Stimulated activated CD8-positive, alpha-beta memory T cell treated with anti-CD3 and anti-CD28 coated beads, Interleukin-2, amount 100 ng/mL, for 1 hour (primary cell): Measurements from ENCODE around the gene PSMD9.
"Not testable (repeated sequence)": the region's sequence is repeated elsewhere in the genome, so short reads cannot be mapped to it uniquely, and the experiment has no call there.

Experiments
- DNase-seq, 2 donors: peaks; one replicate each; pipeline ENCODE4 v3.0.0-alpha.2; 2020; ENCODE audit warnings: low read depth in 2 of 2

The PSMD9 gene, protein sequence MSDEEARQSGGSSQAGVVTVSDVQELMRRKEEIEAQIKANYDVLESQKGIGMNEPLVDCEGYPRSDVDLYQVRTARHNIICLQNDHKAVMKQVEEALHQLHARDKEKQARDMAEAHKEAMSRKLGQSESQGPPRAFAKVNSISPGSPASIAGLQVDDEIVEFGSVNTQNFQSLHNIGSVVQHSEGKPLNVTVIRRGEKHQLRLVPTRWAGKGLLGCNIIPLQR

DNA sequence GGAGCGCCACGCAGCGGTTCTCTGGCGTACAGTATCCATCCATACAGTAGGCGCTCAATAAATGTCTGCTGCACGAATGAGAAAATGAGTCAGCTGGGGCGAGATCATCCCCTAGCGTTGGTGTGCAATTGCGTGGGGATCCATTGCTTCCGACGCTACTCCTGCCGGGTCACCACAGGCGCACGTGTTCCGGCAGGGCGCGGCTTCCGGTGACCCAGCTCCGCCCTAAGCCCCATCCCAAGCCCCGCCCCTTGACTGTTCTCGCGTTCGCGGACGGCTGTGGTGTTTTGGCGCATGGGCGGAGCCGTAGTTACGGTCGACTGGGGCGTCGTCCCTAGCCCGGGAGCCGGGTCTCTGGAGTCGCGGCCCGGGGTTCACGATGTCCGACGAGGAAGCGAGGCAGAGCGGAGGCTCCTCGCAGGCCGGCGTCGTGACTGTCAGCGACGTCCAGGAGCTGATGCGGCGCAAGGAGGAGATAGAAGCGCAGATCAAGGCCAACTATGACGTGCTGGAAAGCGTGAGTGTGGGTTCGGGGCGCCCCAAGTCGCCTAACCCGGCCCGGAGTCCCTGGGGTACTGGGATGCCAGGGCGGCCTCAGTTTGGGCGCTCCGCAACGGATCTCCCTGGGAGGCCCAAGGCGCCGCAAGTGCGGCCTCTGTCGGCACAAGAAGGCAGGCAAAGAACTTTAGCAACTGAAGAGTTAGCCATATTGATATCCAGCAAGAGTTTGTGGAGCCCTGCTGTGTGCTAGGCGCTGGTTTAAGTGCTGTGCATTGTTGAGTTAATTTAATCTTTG is at the start of gene PSMD9:
Gene PSMD9, plus strand, starts transcription at position 313 of the 796 bp plus-strand sequence. Its CDS starts 67 bp downstream, at position 380.
- DNase-seq = peak; percentile 96 to 98

DNA sequence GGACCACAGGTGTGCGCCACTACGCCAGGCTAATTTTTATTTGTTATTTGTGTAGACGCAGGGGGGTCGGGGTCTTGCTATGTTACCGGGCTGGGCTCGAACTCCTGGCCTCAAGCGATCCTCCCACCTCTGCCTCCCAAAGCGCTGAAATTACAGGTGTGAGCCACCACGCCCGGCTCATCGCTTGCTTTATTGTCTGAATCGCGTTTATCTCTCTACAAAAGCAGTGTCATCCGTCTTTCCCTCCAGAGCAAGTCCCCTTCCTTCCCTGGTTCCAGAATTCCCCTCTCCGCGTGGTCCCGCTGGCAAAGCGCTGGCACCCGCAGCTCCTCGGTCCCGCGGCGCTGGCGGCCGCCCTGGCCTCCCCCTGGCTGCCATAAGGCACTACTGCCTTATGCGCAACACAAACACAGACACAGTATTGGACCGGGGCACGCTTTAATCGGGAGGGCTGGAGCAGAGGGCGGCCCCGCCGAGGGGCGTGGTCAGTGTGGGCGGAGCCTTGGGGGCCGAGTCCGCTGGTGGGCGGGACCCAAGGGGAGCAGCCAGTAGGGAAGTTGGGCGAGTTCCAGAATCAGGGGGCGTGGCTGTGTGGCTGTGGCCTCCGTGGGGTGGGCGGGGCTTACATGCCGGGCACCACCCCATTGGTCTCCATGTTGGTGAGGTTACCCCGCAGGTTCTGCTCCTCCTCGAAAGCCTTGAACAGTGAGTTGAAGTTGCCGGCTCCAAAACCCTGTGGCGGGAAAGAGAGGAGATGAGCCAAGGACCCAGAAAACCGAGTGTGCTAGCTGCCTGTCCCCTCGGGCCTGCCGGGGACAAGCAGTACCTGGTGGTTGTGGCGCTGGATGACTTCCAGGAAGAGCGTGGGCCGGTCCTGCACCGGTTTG is 49.2 kb upstream of the PSMD9 start:
- DNase-seq = peak; percentile 99 to 100

DNA sequence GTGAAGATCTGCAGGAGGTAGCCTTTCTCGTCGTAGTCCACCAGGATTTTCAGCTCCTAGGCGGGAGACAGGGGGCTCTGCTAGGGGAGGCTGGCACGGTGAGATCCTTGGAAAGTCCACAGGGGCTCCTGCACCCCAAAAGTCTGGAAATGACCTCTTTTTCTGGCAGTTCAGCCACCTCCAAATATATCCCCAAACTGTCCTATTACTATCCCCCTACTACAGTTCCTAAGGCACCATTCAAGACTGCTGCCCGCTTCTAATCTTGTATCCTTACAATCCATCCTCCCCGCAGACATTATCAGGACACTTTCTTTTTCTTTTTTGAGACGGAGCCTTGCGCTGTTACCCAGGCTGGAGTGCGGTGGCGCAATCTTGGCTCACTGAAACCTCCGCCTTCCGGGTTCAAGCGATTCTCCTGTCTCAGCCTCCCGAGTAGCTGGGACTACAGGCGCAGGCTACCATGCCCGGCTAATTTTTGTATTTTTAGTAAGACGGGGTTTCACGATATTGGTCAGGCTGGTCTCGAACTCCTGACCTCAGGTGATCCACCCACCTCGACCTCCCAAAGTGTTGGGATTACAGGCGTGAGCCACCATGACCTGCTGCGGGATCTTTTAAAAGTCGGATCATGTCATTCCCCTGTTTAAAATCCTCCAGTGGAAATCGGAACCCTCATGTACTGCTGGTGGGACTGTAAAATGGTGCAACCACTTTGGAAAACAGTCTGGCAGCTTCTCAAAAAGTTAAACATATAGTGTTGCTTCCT is 48.4 kb upstream of the PSMD9 start:
- no peak for DNase-seq

DNA sequence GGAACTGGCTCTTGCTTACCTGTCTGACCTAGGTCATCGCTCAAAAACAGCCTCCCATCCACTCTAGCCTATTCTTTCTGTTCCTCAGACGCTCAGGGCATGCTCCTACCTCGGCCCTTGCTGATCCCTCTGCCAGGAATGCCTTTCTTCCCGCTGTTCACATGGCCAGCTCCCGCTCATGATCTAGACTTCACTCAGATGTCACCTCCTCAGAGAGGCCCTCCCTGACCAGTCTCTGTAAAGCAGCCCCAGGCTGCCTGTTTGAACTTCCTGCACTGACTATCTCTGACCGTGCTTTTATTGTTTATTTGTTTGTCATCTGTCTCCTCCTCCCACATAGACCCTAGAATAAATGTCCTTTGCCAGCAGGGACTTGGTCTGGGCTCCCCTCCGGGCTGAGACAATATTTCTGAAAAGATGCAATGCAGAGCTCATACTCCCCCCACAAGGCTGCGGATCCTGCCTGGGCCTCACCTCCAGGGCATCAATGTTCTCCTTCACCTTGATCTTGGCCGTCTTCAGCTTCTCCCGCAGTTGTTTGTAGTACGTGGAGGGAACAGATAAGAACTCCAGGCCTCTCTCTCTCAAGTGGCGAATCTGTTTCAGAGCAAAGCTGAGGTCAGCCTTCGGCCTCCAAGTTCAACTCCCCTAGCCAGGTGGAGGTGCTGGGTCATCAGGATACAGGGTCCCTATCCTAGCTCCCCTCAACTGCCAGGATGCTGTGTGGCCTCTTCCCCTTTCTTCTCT is 45.2 kb upstream of the PSMD9 start:
- DNase-seq = no peak

DNA sequence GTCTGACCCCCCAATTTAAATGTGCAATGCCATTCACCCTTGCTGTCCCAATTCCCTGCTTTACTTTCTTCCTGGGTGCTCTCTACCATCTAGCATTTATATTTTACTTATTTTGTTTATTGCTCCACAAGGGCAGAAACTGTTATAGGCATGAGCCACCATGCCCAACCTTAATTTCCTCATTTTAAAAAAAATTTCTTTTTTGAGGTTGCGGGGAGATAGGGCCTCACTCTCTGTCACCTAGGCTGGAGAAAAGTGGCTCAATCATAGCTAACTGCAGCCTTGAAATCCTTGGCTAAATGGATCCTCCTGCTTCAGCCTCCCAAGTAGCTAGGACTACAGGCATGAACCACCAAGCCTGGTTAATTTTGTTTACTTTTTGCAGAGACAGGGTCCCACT is 42.9 kb upstream of the PSMD9 start:
- no peak for DNase-seq

DNA sequence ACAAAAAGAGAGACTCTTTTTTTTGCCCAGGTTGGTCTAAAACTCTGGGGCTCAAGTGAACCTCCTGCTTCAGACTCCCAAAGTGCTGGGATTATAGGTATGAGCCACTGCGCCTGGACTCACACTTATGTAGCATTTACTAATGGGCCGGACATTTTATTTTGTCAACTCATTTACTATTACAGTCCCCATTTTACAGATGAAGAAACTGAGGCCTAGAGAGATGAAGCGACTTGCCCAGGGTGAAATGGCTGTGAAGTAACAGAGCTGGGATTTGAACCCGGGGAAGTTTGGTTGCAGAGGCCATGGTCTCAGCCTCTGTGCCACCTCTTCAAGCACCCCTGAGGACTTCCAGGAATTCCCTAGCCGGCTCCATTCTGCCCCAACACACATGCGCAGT is 39.4 kb upstream of the PSMD9 start:
- DNase-seq = no peak

DNA sequence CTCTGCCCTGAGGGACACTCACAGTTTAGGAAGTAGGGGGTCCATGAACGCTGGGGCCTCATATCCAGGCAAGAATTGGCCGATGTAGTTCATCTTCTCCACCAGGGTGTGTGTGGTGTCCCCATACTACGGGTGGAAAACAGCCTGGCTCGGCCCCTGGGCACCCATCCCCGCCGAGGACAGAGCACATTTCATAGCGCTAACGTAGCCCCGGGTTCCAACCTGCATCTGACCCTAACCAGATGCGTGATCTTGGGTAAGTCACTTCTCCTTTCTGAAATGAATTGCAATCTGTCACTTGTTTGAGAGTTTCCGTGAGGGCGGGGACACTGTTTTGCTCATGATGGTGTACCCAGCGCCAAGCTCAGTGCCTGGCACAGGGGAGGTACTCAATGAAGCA is 38.9 kb upstream of the PSMD9 start:
- DNase-seq = no peak

DNA sequence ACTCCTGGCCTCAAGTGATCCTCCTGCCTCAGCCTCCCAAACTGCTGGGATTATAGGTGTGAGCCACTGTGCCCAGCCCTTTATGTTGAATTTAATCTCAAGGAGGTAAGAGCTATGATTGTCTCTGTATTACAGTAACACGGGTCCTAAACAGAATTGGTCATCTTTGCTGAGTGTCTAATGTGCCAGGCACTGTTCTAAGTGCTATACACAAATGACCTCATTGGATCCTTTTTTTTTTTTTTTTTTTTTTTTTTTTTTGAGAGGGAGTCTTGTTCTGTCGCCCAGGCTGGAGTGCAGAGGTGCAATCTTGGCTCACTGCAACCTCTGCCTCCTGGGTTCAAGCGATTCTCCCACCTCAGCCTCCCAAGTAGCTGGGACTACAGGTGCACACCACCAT is 36.2 kb upstream of the PSMD9 start:
- not testable (repeated sequence) for DNase-seq

DNA sequence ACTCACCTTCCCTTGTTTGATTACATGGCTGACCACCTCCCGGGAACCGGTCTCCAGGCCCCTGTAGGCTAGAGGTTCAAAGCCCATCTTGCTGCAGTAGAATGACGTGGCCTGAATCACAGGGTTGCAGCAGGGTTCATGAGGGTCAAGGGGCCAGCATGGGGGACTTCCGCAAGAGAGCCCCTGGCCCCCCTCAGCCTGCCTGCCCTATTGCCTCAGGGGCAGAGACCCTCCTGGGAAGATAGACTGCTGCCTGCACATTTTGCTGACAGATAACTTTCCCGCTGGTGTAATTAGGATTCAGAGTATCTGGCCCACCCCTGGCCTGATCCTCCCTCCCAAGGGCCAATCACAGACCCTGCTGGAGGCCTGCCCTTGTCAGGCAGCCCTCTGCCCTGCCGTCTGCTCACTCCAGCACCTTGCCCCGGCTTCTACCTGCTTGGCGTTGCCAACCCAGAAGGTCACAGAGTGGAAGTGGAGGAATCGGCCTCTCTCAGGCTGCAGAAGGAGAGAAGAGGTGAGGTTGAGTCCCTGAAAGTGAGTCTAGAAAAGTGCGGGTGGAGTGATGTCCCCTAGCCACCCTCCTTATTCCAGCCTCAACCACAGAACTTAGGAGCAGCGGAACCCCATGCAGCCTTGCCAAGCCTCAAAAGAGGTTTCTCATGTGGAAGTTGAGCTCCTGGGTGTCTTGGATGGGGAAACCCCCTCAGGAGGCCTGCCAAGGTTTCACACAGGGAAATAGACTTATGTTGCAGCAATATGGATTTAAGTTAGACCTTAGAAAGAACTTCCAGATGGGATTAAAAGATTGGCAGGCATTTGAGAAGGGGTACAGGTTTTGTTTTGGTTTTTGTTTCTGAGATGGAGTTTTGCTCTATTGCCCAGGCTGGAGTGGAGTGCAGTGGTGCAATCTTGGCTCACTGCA is 31.0 kb upstream of the PSMD9 start:
- no peak for DNase-seq

DNA sequence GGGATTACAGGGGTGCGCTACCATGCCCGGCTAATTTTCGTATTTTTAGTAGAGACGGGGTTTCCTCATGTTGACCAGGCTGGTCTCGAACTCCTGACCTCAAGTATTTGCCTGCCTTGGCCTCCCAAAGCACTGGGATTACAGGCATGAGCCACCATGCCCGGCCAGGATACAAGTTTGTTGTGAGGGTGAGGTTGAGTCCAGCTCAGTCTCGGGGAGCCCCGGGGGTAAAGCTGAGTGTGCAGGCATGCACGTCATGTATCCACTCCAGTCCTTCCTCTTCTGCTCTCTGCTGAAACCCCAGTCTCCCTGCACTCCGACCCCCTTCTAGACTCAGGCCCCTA is 30.3 kb upstream of the PSMD9 start:
- no peak for DNase-seq

DNA sequence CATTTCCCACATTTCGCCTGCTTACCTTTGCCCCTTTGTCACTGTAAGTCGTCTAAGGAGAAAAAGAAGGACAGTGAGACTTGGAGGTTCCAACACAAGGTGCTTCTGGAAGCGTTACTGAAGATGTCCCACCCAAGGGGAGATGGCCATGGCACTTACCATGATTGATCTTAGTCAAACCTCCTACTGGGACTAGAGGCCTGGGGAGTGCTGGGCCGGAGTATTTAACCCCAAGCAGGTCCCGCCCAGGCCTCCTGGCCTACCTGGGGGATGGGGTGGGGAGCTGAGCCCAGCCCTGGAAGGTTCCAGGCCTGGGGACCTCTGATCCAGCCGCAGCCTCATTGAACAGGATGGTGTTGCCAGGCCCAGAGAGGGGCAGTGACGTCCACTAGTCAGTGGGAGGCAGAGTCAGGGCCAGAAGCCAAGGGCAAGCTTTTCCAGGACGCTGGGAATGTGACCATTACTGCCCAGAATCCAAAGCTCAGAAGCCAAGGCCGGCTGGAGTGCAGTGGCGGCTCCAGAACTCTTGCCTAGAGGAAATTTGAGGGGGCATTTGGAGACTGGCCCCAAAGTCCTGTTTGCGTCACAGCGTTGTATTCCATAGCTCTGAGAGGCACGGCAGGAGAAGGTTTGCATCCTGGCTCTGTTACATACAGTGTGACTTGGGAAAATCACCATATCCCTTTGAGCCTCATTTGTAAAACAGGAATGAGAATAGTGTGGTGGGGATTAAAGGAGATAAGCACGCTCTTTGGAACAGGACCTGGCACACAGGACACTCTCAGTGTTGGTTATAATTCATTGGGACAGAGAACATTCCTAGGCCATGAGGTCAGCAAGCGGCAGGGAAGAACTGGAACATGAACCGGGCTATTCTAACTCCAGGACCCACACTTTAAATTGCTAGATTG is 29.7 kb upstream of the PSMD9 start, which contains the start of gene HPD:
Gene HPD, minus strand, starts transcription at position 198 of the 911 bp plus-strand sequence. Its CDS starts 36 bp downstream, at position 162.
- DNase-seq = no peak

DNA sequence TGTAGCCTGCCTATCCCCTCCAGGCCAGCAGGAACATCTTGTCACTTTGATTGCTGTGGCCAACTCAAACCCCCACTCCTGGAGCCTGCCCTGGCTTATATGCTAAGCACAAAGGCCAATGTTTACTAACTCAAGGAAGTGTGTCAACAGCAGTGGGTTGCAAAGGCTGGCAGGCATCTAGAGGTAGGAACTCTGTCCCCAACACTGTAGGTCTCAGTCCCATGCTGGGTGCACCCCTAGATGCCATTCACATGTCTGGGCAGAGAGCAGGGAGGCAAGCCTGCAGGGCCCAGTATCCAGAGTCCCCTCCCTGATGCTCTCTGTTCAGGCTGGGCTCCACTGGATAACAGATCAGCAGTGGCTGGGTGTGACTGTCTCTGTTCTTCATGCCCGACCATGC is 28.3 kb upstream of the PSMD9 start:
- no peak for DNase-seq

DNA sequence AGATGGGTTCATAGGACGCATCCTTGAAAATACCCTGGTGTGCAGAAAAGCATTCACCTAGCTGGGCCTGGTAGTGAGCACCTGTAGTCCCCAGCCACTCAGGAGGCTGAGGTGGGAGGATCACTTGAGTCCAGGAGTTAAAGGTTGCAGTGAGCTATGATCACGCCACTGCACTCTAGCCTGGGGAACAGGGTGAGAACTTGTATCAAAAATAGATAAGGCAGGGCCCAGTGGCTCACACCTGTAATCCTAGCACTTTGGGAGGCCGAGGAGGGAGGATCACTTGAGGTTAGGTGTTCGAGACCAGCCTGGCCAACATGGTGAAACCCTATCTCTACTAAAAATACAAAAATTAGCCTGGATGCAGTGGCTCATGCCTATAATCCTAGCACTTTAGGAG is 27.9 kb upstream of the PSMD9 start:
- DNase-seq = not testable (repeated sequence)

DNA sequence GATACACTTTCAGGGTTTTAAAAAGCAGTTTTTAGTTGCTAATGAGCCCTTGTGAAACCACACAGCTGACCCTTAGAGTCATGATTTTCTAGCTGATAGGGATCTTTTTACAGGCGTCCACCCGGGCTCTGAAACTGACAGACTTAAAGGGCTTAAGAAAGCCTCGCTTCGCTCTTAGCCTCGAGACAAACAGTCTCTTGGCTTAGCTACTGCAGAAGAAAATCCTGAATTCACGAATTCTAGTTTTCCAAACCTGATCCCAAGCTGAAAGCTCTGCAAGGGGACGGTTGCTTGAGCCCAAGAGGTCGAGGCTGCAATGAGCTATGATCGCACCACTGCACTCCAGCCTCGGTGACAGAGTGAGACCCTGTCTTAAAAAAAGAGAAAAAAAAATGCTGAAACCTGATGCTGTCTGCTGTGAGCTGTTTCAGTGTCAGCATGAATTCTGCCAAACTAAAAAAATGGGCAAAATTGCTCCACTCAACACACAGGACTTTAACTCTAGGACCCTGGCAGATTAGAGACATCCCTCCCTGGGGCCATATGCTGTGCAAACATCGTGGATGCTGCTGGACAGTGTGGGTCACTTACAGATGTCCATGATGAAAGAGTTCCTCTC is 26.8 kb upstream of the PSMD9 start:
- DNase-seq = no peak

DNA sequence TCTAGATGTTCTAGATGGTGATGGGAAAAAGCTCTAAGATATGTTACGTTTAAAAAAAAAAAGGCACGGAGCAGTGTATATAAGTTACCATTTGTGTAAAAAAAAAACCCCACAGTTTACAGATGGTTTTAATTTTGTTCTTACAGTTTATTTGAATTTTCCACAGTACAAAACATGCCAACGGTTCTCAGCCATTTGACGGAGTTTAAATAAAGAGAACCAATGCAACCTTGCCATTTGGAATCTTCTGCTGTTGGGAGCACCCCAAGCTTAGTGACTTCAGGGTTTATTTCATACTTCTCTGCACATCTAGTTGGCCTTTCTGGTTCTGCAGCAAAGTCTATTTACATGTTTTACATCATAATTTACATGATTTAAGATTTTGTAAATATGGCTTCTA is 22.3 kb upstream of the PSMD9 start:
- DNase-seq = no peak

DNA sequence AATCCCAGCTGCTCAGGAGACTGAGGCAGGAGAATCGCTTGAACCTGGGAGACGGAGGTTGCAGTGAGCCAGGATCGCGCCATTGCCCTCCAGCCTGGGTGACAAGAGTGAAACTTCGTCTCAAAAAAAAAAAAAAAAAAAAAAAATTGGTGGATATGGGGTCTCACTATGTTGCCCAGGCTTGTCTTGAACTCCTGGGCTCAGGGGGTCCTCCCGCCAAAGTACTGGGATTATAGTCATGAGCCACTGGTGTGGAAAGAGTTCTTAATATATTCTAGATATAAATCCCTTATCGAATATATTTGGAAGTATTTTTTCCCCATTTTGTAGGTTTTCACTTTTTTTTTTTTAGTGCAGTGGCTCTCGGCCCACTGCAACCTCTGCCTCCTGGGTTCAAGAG is 19.4 kb upstream of the PSMD9 start:
- DNase-seq = not testable (repeated sequence)

DNA sequence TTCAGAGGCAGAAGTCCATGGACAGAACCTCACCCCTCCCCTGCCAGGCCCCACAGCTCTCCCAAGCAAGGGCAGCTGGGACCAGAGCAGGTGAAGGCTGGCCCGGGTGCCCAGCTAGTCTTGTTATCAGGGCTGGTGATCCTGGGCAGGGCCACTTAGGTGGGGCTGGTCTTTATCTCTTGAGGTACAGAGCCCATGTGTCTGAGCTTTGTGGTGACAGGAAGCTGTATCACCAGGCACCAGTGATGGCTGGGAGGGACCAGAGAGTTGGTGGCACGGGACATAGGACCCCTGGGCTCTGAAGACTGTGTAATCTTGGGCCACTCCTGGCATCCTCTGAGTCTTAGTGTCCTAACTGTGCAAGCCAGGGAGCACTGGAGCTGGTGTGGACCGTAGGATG is 17.1 kb upstream of the PSMD9 start:
- no peak for DNase-seq

DNA sequence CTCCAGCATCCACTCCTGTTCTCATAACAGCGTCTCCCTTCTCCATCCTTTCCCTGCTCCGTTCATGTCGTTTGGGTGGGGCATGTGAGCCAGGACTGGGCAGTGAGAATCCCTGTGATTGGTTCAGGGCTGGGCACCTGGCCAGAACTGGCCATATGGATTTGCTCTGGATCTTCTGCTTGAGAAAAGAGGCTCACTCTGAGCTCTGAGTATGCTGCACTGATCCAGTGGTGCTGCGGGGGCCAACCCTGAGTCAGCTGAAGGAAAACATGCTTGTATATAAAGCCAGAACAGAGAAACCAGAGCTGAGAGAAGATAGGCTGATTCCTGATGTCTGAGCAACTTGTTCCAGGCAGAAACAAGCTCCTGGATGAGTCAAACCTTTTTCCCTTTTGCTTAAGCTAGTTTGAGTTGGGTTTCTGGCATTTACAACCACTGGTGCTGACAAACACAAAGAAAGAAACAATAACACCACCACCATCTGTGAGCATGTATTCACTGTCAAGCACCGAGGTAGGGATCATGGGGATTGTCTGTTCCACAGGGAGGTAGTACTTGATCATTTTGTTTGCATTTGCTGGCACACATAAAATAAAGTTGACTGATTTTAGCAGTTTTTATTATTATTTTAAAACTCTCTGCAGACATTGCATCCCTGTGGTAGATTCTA is 15.9 kb upstream of the PSMD9 start:
- no peak for DNase-seq
